Subcutaneous adipose tissue (tissue), 4 donors: ENCODE measurements around the gene ABCA4. TPM values are rescaled to one million over a fixed set of nuclear protein-coding genes. Genes with fewer than 3 reads are reported as not detected.

Experiments
- total RNA-seq, 4 donors: library from RNA; depleted of rRNA; stranded (reverse); fragments of >200 nt; gene quantifications; one replicate each; pipeline ENCODE4 v1.1.0, GENCODE V29; 2016
- TF ChIP-seq, protein P1 (sequence below): fragments of 450-650 bp; IDR thresholded peaks from one replicate; pipeline ENCODE4 v1.5.1; 2016; ENCODE audit warnings: low read depth, mild to moderate bottlenecking, control low read depth, antibody characterized with exemption, moderate library complexity

ABCA4 gene
- total RNA-seq, 4 donors from 2014 or later: 0.16 to 0.51 (median 0.30) TPM

DNA sequence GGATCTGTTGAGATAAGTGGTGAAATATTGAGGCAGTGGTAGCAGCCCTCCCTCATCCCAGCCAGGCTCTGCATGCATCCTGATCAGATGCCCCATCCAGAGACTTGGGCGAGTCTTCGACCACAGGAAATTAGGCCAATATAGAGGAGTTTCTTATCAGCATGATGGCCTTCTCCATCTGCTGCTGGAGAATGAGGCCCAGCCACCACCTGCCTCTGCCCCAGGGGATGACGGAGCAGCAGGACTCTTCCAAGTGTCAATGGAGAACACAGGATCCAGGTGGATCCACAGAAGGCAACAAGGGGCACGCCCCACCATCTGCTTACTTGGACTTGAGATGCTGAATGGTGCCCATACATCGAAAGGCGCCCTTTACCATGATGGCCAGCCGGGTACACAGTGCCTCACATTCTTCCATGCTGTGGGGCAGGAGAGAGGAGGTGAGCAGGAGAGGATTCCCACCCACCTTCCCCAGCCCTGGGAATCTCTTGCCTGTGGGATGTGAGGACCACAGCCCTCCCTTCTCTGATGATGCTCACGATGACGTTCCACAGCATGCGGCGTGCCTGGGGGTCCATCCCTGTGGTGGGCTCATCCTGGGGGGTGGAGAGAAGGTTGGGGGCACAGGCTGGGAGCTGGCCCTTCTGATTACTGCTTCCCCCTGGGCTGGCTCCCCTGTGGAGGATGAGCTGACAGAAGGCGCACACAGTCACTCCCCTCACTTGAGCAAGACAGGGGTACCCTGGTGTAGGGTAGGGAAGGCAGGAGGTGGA is 120.3 kb downstream of the ABCA4 start:
- TF ChIP-seq, protein P1, sequence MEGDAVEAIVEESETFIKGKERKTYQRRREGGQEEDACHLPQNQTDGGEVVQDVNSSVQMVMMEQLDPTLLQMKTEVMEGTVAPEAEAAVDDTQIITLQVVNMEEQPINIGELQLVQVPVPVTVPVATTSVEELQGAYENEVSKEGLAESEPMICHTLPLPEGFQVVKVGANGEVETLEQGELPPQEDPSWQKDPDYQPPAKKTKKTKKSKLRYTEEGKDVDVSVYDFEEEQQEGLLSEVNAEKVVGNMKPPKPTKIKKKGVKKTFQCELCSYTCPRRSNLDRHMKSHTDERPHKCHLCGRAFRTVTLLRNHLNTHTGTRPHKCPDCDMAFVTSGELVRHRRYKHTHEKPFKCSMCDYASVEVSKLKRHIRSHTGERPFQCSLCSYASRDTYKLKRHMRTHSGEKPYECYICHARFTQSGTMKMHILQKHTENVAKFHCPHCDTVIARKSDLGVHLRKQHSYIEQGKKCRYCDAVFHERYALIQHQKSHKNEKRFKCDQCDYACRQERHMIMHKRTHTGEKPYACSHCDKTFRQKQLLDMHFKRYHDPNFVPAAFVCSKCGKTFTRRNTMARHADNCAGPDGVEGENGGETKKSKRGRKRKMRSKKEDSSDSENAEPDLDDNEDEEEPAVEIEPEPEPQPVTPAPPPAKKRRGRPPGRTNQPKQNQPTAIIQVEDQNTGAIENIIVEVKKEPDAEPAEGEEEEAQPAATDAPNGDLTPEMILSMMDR: no peak

DNA sequence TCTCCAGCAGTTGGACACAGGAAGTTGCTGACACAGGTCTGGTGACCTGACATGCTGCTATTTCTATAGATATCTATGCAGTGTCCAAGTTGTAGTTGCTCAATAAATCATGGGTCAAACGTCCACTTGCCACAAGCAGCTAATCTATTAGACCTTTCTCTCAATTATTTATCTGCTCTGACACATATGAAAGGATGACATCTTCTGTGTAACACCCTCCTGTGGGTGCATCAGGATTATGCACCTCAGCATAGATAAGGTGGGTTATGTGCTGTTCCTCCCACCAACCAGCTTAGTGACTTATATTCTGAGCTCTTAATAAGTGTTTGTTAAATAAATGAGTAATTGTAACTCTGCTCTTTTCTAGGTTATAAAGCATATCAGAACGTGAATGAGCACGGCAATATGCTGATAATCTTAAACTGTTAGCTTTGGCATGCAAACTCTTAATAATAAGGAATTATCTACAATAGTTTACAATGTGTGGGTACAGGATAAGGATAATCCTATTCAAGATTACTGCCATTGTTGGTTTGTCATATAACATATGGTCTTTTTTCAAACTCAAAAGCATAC is 121.0 kb downstream of the ABCA4 start:
- TF ChIP-seq, protein P1: no peak

DNA sequence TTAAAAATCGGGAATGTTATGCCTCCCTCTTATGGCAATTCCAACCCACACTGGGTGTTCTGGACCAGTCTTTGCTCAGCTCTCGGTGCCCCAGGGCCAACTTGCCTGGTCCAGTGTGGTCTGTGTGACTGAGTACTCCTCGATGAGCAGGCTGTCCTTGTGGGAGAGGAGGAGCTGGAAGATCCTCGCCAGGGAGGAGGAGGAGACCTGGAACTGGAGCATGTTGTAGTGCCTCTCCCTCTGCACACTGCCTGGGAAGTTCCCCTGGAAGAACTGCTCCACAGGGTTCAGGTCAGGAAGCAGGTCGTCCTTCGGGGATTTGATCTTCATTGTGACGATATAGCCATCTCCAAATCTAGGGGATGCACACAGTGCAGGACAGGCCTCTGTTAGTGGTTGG is 123.2 kb downstream of the ABCA4 start:
- TF ChIP-seq, protein P1: no peak

- TF ChIP-seq, protein P1: no peak
Observed at GRCh38 chr1:93995837-93996536, 125.0 kb downstream of the ABCA4 start.

- TF ChIP-seq, protein P1: no peak
Observed at GRCh38 chr1:93993731-93994130, 127.2 kb downstream of the ABCA4 start.

DNA sequence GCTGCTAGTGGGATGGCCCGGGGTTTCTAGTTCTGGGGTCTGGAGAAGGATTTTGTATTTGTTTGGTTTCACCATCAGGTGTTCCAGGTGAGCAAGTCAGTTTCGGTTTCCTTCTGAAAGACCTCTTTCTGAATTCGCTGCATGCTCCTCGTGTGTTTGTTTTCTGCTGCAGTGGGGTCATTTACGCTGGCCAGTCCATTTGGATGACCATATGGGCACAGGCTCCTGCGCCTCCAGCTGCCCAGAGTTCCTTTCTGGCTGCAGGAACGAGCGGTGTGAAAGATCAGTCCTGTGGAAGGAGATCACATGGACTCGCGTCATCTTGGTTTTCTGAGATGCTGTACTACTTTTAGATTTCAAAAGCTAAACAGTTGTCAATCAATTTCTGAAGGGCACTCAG is 128.0 kb downstream of the ABCA4 start:
- TF ChIP-seq, protein P1: no peak

DNA sequence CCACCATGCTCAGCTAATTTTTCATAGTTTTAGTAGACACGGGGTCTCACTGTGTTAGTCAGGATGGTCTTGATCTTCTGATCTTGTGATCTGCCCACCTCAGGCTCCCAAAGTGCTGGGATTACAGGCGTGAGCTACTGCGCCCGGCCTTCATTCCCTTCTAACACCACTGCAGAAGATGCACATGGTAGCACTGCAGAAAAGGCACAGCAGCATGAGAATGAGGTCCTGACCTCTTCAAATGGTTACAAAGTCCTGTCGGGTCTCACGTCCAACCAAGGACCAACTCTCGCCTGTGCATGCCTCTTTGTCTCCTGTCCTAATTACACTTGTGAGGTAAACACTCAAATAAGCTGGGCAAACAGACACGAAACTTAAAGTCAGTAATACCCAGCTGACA is 128.8 kb downstream of the ABCA4 start:
- TF ChIP-seq, protein P1: no peak
